Dermis blood vessel endothelial cell (primary cell): ENCODE measurements around the gene MMP24. TPM values are rescaled to one million over a fixed set of nuclear protein-coding genes. Genes with fewer than 3 reads are reported as not detected.
"Not testable (repeated sequence)": the region's sequence is repeated elsewhere in the genome, so short reads cannot be mapped to it uniquely, and the experiment has no call there.

ENCODE experiments used
- DNase-seq: peaks from one replicate; pipeline ENCODE4 v3.0.0; 2010
- total RNA-seq: library from RNA; depleted of rRNA; stranded (reverse); fragments of >200 nt; gene quantifications from 2 replicates; pipeline ENCODE4 v1.2.3, GENCODE V29; 2014

The MMP24 gene
- total RNA-seq, 1 donor from 2014 or later: 0.68 TPM

DNA sequence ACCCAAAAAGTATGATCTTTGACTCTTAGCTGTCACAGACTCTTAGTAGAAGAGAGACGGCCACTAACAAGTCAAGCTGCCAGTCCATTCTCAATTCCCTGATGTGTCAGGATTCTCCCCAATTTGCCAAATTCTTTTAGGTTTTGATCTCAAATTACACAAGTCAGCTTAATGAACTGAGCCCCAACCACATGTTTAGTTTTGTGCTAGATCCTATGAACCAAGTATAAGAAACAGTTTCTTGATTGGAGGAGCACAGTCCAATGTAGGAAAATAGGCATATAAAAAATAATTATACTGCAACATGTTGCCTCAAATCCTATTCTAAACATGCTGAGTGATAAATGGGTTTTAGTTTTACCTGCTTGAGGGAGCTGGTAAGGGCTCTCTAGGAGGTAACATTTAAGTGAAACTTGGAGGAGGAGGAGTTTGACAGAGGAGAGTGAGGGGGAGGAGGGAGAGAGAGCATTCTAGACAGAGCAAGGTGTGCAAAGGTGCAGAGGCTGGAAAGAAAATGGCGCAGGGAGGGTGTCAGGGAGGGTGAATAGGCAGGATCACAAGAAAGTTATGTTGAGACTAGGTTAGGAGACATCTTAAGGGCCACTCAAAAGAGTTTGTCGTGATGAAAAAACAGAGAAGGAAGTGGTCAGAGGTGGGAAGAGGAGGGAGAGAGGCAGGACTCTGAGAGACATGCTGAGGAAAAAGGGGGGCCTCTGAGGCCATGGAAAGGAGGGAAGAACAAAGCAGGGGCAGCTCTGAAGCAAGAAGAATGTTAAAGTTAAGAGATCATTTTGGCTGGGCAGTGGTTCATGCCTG lies 88.5 kb downstream of the MMP24 start:
- DNase-seq: no peak

DNA sequence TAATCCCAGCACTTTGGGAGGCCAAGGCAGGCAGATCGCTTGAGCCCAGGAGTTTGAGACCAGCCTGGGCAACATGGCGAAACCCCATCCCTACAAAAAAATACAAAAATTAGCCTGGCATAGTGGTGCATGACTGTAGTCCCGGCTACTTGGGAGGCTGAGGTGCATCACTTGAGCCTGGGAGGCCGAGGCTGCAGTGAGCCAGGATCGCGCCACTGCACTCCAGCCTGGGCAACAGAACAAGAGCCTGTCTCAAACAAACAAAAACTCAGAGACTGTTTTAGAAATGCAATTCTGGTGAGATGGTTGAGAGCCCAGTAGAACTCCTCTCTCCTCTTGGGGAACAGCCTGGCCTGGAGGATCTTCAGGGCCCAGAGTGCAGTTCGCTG lies 89.1 kb downstream of the MMP24 start:
- not testable (repeated sequence) for DNase-seq

DNA sequence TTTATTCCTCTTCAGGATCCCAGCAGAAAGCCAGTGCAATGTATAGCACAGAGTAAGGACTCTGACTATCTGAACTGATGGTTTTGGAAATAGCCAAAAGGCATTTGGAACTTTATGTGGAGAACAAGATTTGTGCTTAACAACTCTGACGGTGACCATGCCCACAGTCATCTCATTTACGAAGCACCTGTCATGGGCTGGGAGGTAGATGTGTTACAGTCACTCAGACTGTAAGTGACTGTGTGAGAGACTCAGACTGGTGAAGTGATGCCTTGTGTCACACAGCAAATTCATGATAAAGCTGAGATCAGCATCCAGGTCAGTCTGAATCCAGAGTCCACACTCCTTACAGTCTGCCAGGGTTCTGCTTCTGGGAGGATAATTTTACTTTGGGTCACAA lies 89.6 kb downstream of the MMP24 start:
- no peak for DNase-seq

DNA sequence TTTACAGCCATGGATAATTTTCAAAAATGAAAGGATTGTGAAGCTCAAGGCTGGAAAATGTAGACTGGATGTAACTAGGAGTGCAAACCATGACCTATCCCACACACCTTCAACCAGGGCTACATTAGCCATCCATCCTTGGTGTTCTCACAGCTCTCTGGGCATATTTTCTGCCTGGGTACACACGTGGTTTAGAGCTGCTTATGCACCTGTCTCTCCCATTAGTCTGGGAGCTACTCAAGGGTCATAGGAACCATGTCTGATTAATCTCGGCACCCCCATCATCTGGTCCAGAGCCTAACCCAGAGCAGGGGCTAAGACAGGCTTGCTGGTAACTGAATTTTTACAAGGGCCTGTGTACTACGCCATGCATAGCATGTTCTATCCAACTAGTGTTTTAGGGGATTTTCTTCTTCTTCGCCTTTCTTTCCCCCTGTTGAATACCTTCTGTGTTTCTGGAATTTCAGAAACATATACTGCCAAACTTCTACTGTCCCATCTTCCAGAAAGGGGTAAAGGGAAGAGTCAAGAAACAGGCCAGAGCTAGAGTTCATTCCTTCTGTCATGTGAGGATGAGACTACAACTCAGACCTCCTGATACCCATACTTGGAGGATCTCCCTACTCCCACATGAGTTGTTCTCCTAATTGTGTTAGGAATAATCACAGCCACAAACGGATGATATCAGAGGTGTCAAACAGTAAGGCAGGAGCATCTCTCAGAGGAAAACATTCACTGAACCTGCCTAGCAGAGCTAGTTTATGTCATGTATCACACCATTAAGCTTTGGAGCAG lies 91.1 kb downstream of the MMP24 start:
- no peak for DNase-seq

- DNase-seq: peak; percentile 86
Observed at GRCh38 chr20:35318502-35319157, 92.1 kb downstream of the MMP24 start.

DNA sequence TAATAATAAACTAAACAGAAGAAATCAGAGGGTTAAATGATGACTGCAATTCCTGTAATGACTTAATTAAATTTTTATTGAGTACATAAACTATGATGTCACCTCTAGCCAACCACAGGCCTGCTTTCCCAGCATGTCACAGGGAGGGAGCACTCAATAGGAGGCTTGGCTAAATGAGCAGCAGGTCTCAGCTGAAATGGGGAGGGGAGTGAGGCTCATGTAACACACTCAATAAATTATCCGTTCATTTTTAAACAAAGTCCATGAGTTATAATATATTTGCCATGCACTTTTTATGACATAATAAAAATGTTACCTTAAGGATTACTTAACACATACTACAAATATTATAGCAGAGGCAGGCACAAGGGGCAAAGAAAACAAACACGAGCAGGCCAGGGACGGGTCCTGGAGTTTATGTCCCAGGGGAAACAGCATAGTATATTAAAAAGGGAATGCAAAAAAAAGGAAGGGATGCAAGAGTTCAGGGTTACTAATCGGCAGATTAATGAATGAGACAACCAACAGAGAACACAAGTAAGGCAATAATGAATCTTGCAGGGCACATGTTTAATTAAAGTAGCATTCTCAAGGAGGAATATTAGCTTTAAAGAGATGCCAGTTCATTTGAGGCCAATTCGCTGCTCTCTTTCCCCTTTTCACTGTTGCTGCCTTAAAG lies 92.8 kb downstream of the MMP24 start:
- DNase-seq: peak; percentile 61

GRCh38 chr20:35319871-35320197 lies 93.3 kb downstream of the MMP24 start:
- DNase-seq: no peak

- DNase-seq: no peak
Observed at GRCh38 chr20:35320396-35321126, 94.1 kb downstream of the MMP24 start.

- DNase-seq: no peak
Observed at GRCh38 chr20:35325401-35325800, 98.9 kb downstream of the MMP24 start.

- no peak for DNase-seq
Observed at GRCh38 chr20:35326021-35326739, 99.7 kb downstream of the MMP24 start.

Other genes starting within 250 kb of the MMP24 start
- gene TRPC4AP, start 133.9 kb upstream of the MMP24 start, total RNA-seq: 90.2 and 100 TPM in 2 replicates
- gene EDEM2, start 79.4 kb upstream of the MMP24 start, total RNA-seq: 82.9 and 92.2 TPM in 2 replicates
- 124 and 176 TPM in 2 replicates for gene PROCR, start 54.6 kb upstream of the MMP24 start, total RNA-seq
- gene MMP24OS, start 51.4 kb downstream of the MMP24 start, total RNA-seq: 7.3 TPM in 2 replicates
- 147 and 186 TPM in 2 replicates for gene EIF6, start 58.1 kb downstream of the MMP24 start, total RNA-seq
- not detected in 2 replicates for gene FAM83C, start 65.7 kb downstream of the MMP24 start, total RNA-seq
- gene UQCC1, start 185.3 kb downstream of the MMP24 start, total RNA-seq: 20.4 and 22.6 TPM in 2 replicates
- gene GDF5, start 211.5 kb downstream of the MMP24 start, total RNA-seq: 0.17 and 0.56 TPM in 2 replicates
- 13.4 and 24.2 TPM in 2 replicates for gene CEP250, start 228.9 kb downstream of the MMP24 start, total RNA-seq